Measurements from ENCODE around the gene CPLANE2.
"Not testable (repeated sequence)": the region's sequence is repeated elsewhere in the genome, so short reads cannot be mapped to it uniquely, and the experiment has no call there.

Gene CPLANE2

GRCh38 chr1:16247441-16247840, 10.5 kb upstream of the CPLANE2 start:
- DNase-seq = no peak
- Histone ChIP-seq H3K36me3 (replicated peaks; ENCODE audit: insufficient read depth, low read length) (no peaks in the 10 kb centered on the region), H3K4me1 (ENCODE audit: low read length) (peaks cover 9% of the 10 kb centered on the region), H4K20me1 (ENCODE audit: insufficient read depth, low read length) (no peaks in the 10 kb centered on the region), H3K27me3 (replicated peaks; ENCODE audit: insufficient read depth, low read length) (no peaks in the 10 kb centered on the region), H3F3A (ENCODE audit: insufficient read depth, low read length) (peaks cover 5% of the 10 kb centered on the region; the same call in 1 of the 2 replicates), H3K4me2 (ENCODE audit: low read depth, low read length) (no peak overlapping the region), H3K27ac (ENCODE audit: low read length) (no peak overlapping the region), H3K9me3 (replicated peaks; ENCODE audit: insufficient read depth, low read length) (no peaks in the 10 kb centered on the region), H3K9me2 (replicated peaks; ENCODE audit: insufficient read depth, low read length) (no peaks in the 10 kb centered on the region), H2AFZ (ENCODE audit: low read length) (no peak overlapping the region), H3K4me3 (ENCODE audit: low read length) (no peak overlapping the region), H3K9ac (ENCODE audit: low read length) (no peak overlapping the region), H3K79me2 (ENCODE audit: low read length) (no peaks in the 10 kb centered on the region)
- TF ChIP-seq CTCF (IDR thresholded peaks at IDR 0.05; ENCODE audit: low read length) (no peak), EZH2 (optimal IDR thresholded peaks at IDR 0.05; ENCODE audit: low read depth, low read length) (no peak), EZH2phosphoT487 (IDR thresholded peaks at IDR 0.05; ENCODE audit: low read length) (no peak)

- H3K9me2 ChIP-seq (replicated peaks; ENCODE audit: insufficient read depth, low read length) = no peaks in the 10 kb centered on the region
Observed at GRCh38 chr1:16246961-16247360, 10.0 kb upstream of the CPLANE2 start.

GRCh38 chr1:16246239-16246638, 9.3 kb upstream of the CPLANE2 start:
- not testable (repeated sequence) for H3K4me2 ChIP-seq (ENCODE audit: low read depth, low read length); H2AFZ ChIP-seq (ENCODE audit: low read length); H3K27me3 ChIP-seq (replicated peaks; ENCODE audit: insufficient read depth, low read length); H3K36me3 ChIP-seq (replicated peaks; ENCODE audit: insufficient read depth, low read length); H3K27ac ChIP-seq (ENCODE audit: low read length); H3K9me3 ChIP-seq (replicated peaks; ENCODE audit: insufficient read depth, low read length); H3K9me2 ChIP-seq (replicated peaks; ENCODE audit: insufficient read depth, low read length); H3F3A ChIP-seq (ENCODE audit: insufficient read depth, low read length); H3K79me2 ChIP-seq (ENCODE audit: low read length); H3K4me3 ChIP-seq (ENCODE audit: low read length); DNase-seq; H4K20me1 ChIP-seq (ENCODE audit: insufficient read depth, low read length); H3K4me1 ChIP-seq (ENCODE audit: low read length); H3K9ac ChIP-seq (ENCODE audit: low read length)

More at GRCh38 chr1:16246961-16247360, 10.0 kb upstream of the CPLANE2 start:
- DNase-seq = no peak
- Histone ChIP-seq H3K4me3 (ENCODE audit: low read length) (no peak overlapping the region), H3K36me3 (replicated peaks; ENCODE audit: insufficient read depth, low read length) (no peaks in the 10 kb centered on the region), H3F3A (ENCODE audit: insufficient read depth, low read length) (peaks cover 5% of the 10 kb centered on the region; the same call in 1 of the 2 replicates), H3K79me2 (ENCODE audit: low read length) (no peaks in the 10 kb centered on the region), H3K4me1 (ENCODE audit: low read length) (peaks cover 9% of the 10 kb centered on the region), H3K9me3 (replicated peaks; ENCODE audit: insufficient read depth, low read length) (no peaks in the 10 kb centered on the region), H4K20me1 (ENCODE audit: insufficient read depth, low read length) (no peaks in the 10 kb centered on the region), H2AFZ (ENCODE audit: low read length) (no peak overlapping the region), H3K9ac (ENCODE audit: low read length) (no peak overlapping the region), H3K4me2 (ENCODE audit: low read depth, low read length) (no peak overlapping the region), H3K27ac (ENCODE audit: low read length) (no peak overlapping the region), H3K27me3 (replicated peaks; ENCODE audit: insufficient read depth, low read length) (no peaks in the 10 kb centered on the region)
- TF ChIP-seq EZH2 (optimal IDR thresholded peaks at IDR 0.05; ENCODE audit: low read depth, low read length) = no peak
- TF ChIP-seq EZH2phosphoT487 (IDR thresholded peaks at IDR 0.05; ENCODE audit: low read length) = no peak
- TF ChIP-seq CTCF (IDR thresholded peaks at IDR 0.05; ENCODE audit: low read length) = no peak

- no peak for DNase-seq
- Histone ChIP-seq H3K36me3 (replicated peaks; ENCODE audit: insufficient read depth, low read length) (no peaks in the 10 kb centered on the region), H4K20me1 (ENCODE audit: insufficient read depth, low read length) (no peaks in the 10 kb centered on the region), H3K79me2 (ENCODE audit: low read length) (no peaks in the 10 kb centered on the region), H3F3A (ENCODE audit: insufficient read depth, low read length) (peaks cover 5% of the 10 kb centered on the region; the same call in 1 of the 2 replicates), H2AFZ (ENCODE audit: low read length) (no peak overlapping the region), H3K9ac (ENCODE audit: low read length) (no peak overlapping the region), H3K9me3 (replicated peaks; ENCODE audit: insufficient read depth, low read length) (no peaks in the 10 kb centered on the region), H3K4me3 (ENCODE audit: low read length) (no peak overlapping the region), H3K9me2 (replicated peaks; ENCODE audit: insufficient read depth, low read length) (no peaks in the 10 kb centered on the region), H3K27me3 (replicated peaks; ENCODE audit: insufficient read depth, low read length) (no peaks in the 10 kb centered on the region), H3K27ac (ENCODE audit: low read length) (no peak overlapping the region), H3K4me1 (ENCODE audit: low read length) (peaks cover 9% of the 10 kb centered on the region), H3K4me2 (ENCODE audit: low read depth, low read length) (no peak overlapping the region)
- no peak for TF ChIP-seq EZH2phosphoT487 (IDR thresholded peaks at IDR 0.05; ENCODE audit: low read length)
- no peak for TF ChIP-seq CTCF (IDR thresholded peaks at IDR 0.05; ENCODE audit: low read length)
- TF ChIP-seq EZH2 (optimal IDR thresholded peaks at IDR 0.05; ENCODE audit: low read depth, low read length) = no peak
Observed at GRCh38 chr1:16245476-16246196, 8.7 kb upstream of the CPLANE2 start.

All from MM.1S (cell line).